ENCODE results near the gene RIPOR1.

Gene RIPOR1

DNA sequence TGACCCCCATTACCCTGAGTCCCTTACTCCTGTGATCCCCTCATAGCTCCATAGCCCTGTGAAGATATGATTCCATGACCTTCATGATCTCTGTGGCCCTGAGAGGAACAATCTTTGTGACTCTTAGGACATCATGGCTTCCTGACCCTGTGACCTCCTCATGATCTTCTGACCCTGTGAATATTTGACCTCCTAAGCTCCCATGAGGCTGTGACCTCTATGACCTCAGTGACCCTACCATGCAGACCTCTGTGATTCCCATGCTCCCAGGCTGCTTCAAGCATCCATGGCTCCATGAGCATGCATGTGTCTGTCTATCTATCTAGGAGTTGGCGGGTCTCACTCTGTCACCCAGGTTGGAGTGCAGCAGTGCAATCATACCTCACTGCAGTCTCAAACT is 12.1 kb downstream of the RIPOR1 start:
- DNase-seq = no peak

DNA sequence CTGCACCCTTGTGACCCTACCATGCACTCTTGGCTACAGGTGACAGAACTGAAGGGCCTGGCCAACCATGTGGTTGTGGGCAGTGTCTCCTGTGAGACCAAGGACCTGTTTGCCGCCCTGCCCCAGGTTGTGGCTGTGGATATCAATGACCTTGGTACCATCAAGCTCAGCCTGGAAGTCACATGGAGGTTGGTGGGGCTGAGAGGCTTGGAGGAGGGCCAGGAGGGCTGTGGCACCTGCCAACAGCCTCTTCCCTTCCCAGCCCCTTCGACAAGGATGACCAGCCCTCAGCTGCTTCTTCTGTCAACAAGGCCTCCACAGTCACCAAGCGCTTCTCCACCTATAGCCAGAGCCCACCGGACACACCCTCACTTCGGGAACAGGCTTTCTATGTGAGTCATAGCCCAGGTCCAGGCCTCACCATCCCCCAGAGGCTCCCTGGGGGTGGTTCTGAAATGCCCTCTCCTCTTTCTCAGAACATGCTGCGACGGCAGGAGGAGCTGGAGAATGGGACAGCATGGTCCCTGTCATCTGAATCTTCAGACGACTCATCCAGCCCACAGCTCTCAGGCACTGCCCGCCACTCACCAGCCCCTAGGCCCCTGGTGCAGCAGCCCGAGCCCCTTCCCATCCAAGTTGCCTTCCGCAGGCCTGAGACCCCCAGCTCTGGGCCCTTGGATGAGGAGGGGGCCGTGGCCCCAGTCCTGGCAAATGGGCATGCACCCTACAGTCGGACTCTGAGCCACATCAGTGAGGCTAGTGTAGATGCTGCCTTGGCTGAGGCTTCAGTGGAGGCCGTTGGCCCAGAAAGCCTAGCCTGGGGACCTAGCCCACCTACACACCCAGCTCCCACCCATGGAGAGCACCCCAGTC is 13.0 kb downstream of the RIPOR1 start:
- DNase-seq = peak; percentile 40

DNA sequence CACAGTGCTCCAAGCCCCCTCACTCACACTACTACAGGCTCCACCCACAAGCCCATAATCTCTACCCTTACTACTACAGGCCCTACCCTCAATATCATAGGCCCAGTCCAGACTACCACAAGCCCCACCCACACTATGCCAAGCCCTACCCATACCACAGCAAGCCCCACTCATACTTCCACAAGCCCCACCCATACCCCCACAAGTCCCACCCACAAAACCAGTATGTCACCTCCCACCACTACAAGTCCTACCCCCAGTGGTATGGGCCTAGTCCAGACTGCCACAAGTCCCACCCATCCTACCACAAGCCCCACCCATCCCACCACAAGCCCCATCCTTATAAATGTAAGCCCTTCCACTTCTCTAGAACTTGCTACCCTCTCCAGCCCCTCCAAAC is 13.8 kb downstream of the RIPOR1 start:
- peak; percentile 80 for DNase-seq

DNA sequence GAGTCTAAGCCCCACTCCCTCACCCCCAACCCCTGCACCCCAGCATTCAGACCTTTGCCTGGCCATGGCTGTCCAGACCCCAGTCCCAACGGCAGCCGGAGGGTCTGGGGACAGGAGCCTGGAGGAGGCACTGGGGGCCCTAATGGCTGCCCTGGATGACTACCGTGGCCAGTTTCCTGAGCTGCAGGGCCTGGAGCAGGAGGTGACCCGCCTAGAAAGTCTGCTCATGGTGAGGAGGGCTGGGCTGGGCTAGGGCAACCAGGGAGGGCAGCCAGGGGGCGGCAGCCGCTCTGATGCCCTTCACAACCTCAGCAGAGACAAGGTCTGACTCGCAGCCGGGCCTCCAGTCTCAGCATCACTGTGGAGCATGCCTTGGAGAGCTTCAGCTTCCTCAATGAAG is 14.4 kb downstream of the RIPOR1 start:
- no peak for DNase-seq

DNA sequence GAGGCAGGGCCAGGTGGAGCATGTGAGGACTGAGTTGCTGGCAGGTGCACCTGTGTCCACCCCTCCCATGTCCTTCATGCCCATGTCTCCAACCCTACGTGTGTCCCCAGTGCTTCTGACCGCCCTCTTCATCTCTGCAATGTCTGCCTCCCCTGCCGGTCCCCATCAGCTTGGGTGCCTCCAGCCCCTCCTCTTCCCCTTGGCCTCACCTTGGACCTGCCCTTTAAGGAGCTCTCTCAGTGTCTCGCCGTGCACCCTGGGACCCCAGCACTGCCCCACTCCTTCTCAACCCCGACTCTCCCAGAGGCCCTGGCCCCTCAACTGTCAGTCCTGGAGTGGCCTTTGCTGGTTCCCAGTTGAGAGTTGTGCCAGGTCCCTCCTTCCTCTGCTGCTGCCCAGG is 15.0 kb downstream of the RIPOR1 start:
- DNase-seq = no peak

DNA sequence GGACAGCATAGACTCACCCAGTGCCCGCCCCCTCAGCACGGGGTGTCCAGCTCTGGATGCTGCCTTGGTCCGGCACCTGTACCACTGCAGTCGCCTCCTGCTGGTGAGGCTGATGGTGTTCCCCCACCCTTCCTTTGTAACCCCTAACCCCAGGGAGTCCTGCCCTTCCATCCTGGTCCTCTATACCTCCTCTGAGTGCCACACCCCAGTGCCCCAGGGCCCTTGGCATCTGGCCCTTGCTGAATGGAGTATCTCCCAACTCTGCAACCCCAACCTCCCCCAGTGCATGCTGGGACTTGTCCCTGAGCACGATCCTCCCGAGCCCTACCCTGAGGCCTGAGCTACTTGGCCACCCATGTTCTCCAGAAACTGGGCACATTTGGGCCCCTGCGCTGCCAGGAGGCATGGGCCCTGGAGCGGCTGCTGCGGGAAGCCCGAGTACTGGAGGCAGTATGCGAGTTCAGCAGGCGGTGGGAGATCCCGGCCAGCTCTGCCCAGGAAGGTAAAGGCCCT is 15.8 kb downstream of the RIPOR1 start:
- DNase-seq = no peak

DNA sequence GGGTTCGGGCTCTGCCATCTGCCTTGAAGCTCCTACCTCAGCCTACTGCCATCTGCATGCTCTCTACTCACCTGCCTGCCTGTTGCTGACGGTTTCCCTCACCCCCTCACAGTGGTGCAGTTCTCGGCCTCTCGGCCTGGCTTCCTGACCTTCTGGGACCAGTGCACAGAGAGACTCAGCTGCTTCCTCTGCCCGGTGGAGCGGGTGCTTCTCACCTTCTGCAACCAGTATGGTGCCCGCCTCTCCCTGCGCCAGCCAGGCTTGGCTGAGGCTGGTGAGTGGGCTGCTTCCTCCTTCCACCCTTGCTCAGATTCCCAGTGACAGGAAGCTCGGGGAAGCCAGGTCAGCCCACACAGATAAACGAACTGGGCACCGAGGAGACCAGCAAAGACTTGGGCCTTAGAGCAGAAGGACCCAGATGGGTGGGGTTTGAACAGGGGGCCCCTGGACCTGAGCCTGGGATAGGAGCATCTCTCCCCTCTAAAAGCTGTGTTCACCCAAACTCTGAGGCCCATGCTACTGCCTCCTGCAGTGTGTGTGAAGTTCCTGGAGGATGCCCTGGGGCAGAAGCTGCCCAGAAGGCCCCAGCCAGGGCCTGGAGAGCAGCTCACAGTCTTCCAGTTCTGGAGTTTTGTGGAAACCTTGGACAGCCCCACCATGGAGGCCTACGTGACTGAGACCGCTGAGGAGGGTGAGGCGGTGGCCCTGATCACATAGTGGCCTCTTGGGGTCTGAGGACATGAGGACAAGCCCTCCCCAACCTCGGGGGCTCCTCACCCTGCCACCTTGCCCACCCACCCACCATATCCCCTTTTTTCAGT is 16.4 kb downstream of the RIPOR1 start:
- no peak for DNase-seq

DNA sequence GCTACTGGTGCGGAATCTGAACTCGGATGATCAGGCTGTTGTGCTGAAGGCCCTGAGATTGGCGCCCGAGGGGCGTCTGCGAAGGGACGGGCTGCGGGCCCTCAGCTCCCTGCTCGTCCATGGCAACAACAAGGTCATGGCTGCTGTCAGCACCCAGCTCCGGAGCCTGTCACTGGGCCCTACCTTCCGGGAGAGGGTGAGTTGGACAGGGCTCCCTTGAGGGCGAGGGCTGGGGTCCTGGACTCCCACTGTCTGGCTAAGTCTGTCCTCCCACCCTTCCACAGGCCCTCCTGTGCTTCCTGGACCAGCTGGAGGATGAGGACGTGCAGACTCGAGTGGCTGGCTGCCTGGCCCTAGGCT is 17.0 kb downstream of the RIPOR1 start:
- DNase-seq = no peak

DNA sequence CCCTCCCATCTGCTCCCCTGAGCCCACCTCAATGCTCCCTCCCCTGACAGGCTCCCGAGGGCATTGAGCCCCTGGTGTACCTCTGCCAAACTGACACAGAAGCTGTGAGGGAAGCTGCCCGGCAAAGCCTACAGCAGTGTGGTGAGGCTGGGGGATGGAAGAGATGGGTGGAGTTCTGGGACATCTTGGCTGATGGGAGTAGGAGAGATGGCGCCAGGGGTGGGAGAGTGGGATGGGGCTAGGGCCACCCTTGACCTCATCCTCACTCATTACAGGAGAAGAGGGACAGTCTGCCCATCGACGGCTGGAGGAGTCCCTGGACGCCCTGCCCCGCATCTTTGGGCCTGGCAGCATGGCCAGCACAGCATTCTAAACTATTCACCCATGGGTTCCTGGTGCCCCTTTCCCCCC is 17.5 kb downstream of the RIPOR1 start:
- no peak for DNase-seq

DNA sequence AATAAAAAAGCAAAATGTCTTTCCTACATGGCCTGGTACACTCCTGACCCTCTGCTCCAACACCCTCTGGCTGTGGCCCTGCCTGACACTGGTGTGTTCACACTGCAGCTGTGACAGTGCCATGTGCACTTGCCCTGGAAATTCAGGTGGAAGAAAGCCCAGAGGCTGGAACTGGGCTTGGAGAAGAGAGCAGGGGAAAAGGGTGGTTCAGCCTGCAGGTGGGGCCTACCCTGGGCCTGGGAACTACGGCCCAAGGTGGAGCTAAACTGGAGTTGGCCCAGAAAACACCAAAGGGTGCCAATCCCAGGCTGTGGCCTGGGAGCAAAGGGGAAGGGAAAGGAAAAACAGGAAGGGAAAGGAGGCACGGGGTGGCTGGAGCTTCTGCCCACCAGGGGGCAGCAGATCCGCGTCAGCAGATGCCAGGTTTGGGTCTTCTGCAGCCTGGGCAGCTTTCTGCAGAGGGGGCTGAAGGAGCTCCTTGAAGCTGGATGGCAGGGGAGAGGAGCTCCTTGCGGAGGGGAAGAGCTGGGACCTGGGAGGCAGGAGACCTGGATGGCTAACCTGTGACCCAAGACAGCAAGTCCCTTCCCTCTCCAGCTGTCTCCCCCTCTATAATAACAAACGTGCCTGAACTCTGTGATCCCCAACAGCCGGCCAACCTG is 18.3 kb downstream of the RIPOR1 start:
- DNase-seq = peak; percentile 66

DNA sequence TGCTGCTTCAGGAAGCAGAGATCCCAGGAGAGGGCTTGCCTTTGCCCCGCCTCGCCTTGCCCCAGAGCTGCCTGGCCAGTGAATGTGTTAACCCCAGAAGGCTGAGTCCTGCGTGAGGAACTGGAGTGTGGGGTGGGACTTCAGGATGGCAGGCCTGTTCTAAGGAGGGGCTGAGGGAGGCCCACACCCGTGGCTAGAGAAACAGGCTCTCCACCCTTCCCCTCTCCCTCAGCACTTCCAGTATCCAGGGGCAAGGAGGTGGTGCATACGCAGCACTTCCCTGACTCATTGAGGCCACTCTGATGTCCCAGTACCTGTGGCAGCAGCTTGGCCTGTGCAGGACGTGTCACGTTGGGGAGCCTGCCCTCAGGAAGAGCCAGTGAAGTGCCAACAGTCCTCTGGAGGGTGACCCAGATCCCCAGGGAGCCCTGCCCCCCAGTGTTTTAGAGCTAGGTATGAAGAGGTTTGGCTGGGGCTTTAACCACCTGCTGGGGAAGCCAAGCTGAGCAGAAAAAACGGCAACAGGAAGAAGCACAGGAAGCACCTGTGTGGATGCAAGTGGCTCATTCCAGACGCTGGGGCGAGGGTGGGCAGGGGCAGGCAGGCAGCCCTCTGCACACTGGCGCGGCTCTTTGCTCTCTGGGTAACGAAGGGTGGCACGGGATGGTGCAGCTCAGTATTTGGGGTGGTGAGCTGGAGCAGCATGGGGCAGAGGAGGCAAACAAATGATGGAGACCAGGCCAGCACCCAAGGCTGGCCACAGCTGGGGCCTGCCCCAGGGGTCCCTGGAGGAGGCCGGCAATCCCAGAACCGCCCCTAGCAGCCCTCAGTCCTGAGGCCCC is 19.0 kb downstream of the RIPOR1 start:
- no peak for DNase-seq

DNA sequence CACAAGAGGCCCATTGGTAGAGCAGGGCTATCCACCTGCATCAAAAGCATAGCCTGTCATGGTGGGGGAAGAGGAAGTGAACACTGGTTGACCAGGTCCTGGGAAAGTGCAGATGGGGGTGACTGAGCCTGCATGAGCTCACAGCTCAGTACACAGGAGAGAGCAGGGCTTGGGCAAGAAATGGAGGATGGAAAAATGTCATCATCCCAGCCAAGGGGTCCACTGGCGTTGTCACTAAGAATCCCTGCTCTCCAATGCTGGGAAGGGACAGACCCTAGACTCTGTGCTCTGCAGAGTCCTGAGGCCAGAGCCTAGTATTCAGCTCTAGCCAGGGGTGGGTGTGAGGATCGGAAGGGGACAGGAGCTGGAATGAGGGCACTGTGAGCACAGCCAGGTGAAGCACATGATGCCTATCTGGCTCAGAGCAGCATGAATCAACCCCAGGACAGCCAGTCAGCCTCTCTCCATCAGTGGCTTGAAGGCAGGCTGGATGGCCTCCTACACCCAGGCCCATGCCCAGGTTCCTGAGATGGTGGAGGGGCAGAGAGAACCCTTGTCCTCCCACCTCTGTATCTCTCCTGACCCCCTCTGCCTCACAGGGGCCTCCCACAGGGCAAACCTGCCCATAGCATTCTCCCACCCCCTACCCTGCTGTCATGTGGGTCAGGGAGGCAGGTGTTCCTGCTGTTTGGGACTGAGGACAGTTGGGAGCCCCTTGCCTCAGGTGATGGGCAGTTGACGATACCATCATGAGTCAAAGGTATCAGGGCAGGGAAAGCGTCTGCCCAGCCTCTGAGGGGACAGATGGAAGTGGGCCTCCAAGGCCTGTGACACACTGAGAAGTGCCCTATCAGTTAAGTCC is 19.9 kb downstream of the RIPOR1 start:
- no peak for DNase-seq

DNA sequence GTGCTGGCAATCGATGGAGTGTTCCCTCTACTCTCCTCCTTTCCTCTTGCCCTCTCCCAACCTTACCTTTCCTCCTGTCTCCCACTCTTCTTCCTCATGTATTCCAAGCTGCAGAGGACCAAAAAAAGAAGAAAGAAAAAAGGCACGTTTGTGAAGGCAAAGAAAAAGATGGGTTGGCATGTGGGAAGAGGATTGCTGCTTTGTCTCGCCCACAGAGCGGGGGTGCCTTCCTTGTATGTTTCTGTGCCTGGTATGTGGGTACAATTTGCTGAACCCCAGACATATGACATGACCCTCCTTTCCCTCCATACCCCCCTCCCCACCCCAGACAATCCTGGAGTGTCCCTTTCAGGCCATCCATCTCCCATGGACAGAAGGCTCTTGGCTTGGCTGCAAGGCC is 20.6 kb downstream of the RIPOR1 start:
- DNase-seq = no peak

DNA sequence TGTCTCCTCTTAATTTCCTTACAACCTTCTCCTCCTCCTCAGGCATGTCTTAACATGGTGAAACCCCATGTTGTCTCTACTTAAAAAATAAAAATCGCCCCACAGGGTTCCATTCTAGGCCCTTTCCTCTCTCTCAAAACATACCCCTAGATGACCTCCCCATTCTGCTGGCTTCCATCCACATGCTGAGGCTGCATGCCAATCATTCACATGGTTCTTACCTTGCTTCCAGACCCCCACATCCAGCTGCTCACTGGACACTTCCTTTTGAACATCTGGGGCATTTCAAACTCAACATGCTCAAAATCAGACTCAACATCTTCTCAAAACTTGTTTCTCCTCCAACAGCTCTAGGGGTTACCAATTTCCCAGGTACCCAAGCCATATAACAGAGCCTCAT is 21.3 kb downstream of the RIPOR1 start:
- DNase-seq = no peak

DNA sequence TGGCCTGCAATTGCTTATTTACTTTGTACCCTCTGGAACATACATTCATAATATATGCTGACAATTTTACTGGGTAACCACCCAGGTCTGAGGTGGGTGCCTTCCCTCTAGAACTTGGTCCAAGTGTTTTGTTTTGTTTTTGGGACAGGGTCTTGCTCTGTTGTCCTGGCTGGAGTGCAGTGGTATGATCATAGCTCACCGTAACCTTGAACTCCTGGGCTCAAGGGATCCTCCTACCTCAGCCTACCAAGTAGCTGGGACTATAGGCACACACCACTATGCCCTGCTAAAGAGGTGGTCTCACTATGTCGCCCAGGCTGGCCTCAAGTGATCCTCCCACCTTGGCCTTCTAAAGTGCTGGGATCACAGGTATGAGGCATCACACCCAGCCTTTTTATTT is 22.5 kb downstream of the RIPOR1 start:
- no peak for DNase-seq

DNA sequence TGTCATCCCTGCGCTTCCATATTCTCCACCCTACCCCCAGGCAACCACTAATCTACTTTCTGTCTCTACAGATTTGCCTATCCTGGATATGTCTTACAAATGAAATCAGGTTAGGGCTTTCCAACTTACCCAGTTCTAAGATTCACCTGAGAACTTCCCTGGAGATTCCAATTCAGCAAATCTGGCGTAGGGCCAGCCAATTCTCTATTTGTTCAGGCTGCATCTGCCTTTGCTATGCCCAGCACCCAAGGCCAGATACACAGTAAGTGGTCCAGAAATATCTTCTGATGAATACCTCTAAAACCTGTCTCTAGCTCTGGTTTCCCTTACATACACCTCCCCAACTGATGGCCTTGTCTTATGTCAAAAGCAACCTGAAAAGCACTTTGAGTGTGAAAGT is 23.3 kb downstream of the RIPOR1 start:
- no peak for DNase-seq

DNA sequence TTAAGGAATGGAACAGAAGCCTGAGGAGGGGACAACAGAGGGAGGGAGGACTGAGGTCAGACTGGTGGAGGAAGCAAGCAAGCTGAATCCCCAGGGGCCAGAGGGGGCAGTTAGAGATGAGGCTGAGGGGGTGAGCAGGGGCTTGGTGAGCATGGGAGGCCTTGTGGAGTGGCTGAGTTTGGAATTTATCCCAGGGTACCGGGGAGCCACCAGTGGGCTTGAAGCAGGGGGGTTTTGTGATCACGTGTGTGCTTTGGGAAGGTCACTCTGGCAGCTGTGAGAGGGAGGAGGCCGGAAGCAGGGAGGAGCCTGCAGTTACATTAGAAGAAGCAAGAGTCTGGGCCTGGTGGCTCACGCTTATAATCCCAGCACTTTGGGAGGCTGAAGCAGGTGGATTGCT is 23.8 kb downstream of the RIPOR1 start:
- DNase-seq = no peak

DNA sequence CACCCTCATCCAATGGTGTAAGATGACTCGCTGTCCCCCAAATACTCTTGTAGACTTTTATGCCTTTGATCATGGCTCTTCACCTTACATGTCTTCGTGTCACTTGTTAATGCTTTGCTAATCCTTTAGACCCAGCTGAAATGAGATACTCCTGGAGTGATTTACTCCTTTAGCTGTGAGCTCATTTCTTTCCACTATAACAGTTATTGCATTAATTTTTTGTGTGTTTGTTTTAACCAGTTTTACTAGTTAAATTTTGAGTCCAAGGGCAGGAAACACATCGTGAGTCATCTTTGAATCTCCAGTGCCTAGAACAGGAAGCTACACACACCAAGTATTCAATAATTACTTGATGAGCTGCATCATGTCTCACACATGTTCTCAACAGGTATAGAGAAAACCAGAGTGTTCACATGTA is 27.2 kb downstream of the RIPOR1 start:
- peak; percentile 76 for DNase-seq

DNA sequence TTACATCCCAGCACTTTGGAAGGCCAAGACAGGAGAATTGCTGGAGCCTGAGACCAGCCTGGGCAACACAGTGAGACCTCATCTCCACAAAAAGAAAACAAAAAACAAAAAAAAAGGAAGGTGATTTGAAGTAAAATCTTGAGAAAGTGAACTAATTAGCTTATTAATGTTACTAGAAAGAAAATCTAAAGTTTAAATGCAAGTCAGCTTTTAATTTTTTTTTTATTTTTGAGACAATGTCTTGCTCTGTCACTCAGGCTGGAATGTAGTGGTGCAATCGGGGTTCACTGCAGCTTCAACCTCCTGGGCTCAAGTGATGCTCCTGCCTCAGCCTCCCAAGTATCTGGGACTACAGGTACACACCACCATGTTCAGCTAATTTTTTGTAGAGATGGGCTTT is 30.2 kb downstream of the RIPOR1 start:
- no peak for DNase-seq

DNA sequence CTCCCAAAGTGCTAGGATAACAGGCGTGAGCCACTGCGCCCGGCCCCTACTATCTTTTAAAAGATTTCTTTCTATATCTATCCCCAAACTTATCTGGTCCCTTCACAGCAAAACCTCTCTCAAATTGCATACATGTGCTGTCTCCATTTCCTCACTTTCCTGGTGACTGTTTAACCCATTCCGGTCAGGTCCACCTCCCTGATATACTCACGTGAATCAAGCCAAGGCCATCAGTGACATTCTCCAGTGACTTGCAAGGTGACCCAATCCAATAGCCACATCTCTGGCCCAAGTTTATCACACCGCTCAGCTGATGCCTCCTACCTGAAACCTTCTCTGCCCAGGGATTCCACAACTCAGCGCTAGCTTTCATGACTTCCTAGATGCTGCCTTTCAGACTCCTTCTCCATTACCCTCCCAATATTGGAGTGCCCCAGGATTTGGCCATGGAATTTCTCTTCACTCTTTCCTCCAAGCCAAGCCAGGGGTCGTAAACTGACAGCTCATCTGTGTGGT is 32.3 kb downstream of the RIPOR1 start:
- no peak for DNase-seq

DNA sequence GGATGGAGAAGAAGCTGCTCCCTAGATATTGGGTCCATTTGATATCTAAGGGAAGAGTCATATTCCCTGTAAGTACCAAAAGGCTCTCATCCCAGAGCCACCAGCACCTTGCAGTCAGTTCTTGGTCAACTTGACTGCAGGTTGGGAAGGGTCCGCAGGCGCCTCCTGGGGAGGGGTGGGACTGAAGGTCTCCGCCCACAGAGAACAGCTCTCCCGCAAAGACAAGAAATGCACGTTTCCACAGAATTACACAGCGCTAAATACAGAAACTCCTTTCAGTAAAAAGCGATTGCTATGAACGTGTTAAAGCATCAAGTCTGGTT is 32.8 kb downstream of the RIPOR1 start:
- DNase-seq = no peak
